RPMI8226 (cell line): ENCODE measurements around the gene FBXO36.
"Not testable (repeated sequence)": the region's sequence is repeated elsewhere in the genome, so short reads cannot be mapped to it uniquely, and the experiment has no call there.

ENCODE experiments used
- DNase-seq: peaks from one replicate; pipeline ENCODE4 v3.0.0-alpha.2; 2015

Gene FBXO36

DNA sequence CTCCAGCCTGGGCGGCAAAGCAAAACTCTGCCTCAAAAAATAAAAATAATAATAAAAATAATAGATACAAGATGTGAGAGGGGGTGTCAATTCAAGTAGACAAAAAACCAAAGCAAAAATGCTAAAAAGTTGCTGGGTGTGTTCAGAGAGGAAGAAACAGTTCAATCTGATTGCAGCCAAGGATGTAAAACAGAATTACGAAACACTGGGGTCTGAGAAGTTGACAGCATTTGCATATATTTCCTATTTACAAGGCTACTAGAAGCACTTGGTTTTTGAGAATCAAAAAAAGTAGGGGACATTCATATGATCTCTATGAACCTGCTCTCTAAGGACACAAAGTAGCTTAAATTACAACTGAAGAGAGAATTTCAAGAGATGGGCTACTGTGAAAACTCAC, 8.1 kb upstream of the FBXO36 start:
- no peak for DNase-seq

DNA sequence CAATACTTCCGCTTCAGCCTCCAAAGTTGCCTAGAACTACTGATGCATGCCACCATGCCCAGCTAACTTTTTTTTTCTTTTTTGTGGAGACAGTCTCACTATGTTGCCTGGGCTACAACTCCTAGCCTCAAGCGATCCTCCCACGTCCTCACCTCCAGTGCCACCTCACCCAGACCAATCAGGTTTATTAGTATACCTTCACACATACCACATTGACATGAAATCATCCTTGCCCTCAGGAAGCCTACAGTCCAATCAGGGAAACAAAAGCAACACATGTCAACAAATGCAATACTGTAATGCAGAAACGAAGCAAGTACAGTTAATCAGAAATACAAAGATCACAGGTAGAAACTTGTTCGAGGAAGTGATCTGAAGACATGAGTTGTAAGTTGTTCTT, 4.5 kb upstream of the FBXO36 start:
- no peak for DNase-seq

DNA sequence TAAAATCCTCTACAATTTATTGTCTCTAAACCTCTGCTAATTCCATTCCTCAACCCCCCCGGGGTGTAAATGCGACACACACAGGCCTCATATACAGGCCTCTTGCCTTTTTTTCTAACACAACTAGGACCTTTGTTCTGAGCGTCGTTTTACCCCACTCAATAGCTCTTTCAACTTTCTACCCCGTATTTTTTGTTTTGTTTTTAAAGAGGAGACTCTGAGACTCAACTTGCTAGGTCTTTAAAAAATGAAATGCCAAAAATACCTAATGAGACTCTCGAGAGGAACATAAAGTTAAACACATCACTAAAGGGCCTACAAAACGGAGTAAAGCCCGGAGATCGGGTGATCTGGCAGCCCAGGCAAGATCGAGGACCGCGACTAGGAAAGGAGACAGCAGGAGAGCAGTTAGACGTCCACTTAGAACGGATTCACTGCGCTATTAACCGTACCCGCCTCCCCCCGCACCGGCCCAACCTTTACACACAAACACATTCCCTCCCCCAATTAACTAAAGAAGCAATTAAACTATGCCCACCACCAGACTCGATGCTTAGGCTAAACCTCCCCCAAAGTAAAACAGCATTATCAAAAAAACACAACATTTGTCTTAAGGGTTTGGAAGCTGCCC, 2.2 kb upstream of the FBXO36 start:
- DNase-seq: no peak

DNA sequence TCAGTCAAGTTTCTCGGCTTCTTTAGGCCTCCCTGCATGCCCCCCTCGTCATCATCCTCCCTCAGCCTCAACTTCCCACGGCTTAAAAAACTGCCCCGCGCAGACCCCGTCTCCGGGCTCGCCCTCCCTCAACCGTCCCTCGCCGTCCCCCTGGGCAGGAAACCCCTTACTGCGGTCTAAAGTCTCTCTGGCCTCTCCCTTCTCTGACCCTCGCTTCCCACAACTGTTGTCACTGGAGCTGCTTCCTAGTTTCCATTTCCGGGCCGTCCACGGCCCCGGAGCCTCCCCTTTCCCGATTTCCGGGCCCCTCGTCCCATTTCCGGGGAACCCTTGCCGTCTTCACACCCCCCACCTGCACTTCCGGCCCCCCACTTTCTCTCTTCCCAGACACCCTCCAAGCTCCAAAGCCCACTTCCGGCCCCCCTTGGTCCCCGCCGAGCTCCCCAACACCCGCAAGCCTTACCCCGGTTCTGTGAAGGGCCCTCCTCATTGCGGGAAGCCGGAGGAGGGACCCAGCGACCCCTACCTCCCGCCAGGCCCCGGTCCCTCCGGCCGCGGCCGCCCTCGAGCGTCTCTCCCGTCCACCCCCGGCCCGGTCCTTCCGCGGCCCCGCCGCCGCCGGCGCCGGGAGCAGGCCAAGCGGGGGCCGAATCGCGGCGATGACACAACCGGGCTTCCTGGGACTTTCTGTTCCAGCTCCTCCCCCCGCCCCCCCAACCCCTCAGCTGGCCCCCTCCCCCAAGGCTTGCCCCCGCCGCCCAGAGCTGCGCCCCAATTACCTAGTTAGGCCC, 1.0 kb upstream of the FBXO36 start:
- DNase-seq: peak; percentile 40

DNA sequence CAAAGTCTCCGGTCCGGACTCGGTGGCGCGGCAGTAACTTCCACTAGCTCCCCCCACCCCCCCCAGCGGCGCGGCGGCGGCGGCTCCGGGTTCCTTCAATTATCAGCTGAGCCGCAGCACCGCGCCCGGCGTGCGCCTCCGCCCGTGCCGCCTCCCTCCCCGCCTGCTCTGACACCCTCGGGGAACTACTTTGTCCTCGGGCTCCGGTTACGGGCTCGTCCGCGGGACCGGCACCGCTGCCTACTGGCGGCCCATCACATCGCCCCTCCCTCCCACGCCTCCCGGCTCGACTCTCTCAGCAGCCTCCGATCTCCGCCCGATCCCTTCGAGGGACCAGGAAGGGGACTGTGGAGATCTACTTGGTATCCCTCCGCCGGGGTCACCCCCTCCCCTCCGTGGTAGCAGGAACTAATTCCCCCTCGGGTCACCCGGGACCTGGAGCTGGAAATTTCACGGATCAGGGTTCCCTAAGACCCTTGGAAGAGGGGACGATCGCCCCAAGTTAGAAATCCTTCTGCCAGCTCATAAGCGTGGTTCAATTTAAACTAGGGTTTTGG, 333 bp upstream of the FBXO36 start, which contains the start of gene TRIP12:
TSS of gene TRIP12 (minus strand) at position 118 of the 557 bp plus-strand sequence. CDS start 41,930 bp downstream, outside the sequence.
- peak; percentile 83 for DNase-seq

DNA sequence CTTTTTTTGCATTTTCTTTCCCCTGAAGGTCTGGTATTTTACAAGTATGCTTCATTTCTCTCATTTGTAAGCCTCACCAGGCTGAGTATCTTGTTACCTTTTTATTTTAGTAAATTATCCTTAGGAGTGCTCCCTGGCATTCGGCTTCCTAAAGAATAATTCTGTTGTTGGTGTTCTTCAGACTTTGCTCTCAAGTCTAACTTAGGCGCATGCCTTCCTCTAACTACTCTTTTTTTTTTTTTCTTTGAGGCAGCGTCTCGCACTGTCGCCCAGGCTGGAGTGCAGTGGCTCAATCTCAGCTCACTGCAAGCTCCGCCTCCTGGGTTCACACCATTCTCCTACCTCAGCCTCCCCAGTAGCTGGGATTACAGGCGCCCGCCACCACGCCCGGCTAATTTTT, 2.2 kb downstream of the FBXO36 start:
- DNase-seq: not testable (repeated sequence)

- no peak for DNase-seq
Measured at GRCh38 chr2:229925201-229925600, 2.9 kb downstream of the FBXO36 start.

DNA sequence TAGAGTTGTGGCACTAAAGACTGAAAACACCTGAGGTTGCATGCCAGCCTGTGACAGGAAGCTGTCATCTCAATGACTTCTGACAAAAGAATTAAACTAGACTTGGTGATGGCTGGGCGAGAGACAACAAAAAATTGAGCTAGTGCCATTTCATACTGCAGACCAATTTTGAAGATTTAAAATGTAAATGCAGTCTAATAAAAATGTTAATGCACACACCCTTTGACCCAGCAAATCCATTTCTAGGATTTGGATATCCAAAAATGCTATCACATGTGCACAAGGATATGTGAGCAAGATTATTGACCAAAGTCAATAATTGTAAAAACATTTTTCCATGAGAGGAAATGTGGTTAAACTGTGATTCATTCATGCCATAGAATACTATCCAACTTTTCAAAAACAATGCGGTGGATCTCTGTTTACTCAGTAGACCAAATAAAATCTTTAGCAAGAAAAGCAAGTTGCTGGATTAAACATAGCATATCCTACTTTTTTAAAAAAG, 5.6 kb downstream of the FBXO36 start:
- DNase-seq: no peak

- DNase-seq: no peak
Measured at GRCh38 chr2:229930656-229931055, 8.4 kb downstream of the FBXO36 start.

DNA sequence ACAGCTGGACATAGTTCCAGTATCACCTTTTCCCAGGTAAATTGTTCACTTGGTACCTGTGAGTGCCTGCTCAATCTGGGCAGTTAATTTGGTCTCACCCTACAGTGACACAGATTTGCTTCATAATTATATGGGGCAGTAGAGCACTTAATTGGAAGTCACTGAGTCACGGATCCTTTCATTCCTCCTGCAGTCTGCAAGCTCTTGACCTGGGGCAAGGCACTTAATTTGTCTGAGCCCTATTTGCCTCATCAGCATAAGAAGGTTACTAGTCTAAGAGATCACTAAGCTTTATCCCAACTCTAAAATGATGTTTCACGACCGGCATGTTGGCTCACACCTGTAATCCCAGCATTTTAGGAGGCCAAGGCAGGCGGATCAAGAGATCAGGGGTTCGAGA, 8.9 kb downstream of the FBXO36 start:
- DNase-seq: no peak

DNA sequence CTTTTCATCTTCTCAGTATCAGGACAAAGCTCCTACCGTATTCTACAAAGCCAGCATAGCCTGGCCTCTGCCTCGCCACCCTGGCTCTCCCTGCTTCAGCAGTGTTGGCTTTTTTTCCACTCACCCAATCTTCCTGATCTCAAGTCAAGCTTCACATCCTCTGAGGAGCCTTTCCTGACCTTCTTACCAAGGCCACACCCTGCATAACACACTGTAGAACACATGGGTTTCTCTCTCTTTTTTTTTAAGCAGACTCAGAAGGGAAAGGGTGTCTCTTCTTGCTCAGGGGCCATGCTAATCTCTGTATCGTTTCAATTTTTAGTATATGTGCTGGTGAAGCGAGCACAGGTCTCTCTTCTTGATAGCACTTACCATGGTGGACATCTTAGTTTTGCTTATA, 15.2 kb downstream of the FBXO36 start:
- DNase-seq: no peak

- no peak for DNase-seq
Measured at GRCh38 chr2:229942671-229943070, 20.4 kb downstream of the FBXO36 start.

DNA sequence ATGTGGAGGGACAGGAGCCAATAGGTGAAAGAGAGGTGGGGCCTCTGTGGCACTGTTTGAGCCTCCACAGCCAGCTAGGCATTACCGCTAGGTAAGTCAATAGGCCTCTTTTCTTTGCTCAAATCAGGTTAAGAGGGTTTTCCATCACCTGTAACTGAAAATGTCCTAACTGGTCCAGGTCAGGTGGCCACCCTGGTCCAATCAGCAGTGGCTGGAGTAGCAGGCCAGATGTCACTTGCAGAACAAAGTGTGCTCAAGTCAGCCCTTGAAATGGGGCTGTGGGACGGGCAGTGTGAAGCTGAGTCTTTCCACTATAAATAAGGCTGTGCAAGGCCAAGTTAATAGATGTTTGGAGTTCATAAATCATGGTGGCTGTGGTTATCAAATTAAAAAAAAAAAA, 20.9 kb downstream of the FBXO36 start:
- no peak for DNase-seq

- no peak for DNase-seq
Measured at GRCh38 chr2:229943770-229944449, 21.6 kb downstream of the FBXO36 start.

GRCh38 chr2:229945975-229946374, 23.7 kb downstream of the FBXO36 start:
- no peak for DNase-seq

DNA sequence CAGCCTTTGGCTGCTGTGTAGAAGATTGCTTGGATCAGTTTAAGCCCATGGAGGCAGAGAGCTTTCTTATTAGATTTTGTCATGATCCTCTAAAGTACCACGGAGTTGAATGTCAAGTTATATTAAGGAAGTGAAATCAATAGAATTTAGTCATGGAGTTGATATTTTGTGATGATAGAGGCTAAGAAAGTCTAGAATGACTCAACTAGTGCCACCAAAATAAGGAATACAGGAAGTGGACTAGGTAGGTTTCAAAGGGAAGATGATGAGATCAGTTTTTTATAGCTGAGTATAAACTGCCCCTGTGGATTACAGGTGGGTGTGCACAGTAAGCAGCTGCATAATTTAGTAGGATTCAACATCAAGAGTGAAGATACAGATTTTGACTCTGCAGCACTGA, 25.2 kb downstream of the FBXO36 start:
- no peak for DNase-seq

- no peak for DNase-seq
Measured at GRCh38 chr2:229952256-229952835, 30.0 kb downstream of the FBXO36 start.

GRCh38 chr2:229955663-229956062, 33.4 kb downstream of the FBXO36 start:
- DNase-seq: no peak

DNA sequence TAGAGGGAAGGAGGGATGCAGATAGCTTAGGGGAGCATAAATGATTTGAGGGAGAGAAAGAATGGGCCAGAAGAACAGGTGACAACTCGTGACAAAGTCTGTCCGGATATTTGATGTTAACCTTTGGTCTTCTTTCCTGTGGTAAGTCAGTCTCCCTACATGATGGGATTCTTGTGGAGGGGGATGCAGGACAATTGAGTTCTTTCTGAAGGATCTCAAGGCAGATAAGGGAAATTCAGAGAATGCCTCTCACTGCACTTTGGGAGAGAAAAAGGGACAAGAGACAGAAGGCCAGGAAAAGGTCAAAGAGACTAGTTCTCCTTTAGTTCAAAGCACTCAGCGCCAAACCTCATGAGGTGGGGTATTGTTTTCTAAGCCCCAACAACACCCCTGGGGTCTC, 34.2 kb downstream of the FBXO36 start:
- DNase-seq: no peak

DNA sequence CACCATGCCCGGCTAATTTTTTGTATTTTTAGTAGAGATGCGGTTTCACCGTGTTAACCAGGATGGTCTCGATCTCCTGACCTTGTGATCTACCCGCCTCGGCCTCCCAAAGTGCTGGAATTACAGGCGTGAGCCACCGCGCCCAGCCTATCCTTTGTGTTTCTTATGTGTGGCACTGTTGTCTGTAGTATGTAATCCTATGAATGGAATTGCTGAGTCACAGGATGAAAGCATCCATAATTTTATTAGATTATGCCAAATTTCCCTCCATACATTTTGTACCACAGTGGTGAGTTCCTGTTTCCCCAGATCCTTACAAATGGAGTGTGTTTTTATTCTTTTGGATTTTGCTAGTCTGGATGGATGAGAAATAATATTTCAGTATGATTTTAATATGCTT, 41.3 kb downstream of the FBXO36 start:
- DNase-seq: not testable (repeated sequence)

- DNase-seq: no peak
Measured at GRCh38 chr2:229969921-229970320, 47.6 kb downstream of the FBXO36 start.

- no peak for DNase-seq
Measured at GRCh38 chr2:229970406-229970805, 48.1 kb downstream of the FBXO36 start.

GRCh38 chr2:229971298-229971790, 49.0 kb downstream of the FBXO36 start:
- DNase-seq: no peak
